Lung microvascular endothelial cell (primary cell): ENCODE measurements around the gene RRP1. TPM values are rescaled to one million over a fixed set of nuclear protein-coding genes. Genes with fewer than 3 reads are reported as not detected.

Experiments
- DNase-seq, 2 donors: peaks; one replicate each; pipeline versions ENCODE4 v3.0.0 to v3.0.0-alpha.2; 2010; ENCODE audit warnings: low read depth in 2 of 2
- total RNA-seq: library from RNA; depleted of rRNA; stranded (reverse); fragments of >200 nt; gene quantifications from 2 replicates; pipeline ENCODE4 v1.2.1, GENCODE V29; 2014

RRP1 gene
- total RNA-seq, 1 donor from 2014 or later = 13.9 TPM

DNA sequence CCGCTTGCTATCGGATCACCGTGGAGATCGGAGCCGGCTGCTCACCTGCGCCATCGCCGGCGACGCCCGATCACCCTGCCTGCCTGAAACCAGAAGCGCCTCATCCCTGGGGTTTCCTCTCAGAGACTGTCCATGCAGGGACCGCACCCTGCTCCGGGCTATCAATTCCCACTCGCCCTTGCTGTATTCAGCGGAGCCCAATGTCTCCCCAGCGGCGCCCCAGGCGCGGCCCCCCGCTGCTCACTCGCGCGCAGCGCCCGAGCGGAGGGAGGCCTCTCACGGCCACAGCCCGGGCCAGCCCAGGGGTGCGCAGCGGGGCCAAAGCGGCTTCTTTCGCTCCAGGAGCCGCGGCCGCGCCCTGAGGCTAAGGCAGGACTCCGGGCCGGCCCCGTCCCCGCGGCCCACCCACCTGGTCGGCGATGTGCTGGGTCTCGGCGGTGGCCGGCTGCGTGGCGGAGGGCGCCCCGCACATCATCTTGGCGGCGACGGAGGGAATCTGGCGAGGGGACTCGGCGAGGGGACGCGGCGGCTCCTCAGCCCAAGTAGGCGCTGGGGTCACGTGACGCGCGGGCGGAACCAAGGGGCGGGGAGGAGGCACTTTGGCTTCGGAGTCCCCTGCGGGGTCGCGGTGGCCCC lies 13.5 kb upstream of the RRP1 start, which contains the start of gene CSTB:
TSS of gene CSTB (minus strand) at position 514 of the 636 bp plus-strand sequence. CDS start at position 475, 39 bp downstream.
- DNase-seq = peak; percentile 73 to 75

DNA sequence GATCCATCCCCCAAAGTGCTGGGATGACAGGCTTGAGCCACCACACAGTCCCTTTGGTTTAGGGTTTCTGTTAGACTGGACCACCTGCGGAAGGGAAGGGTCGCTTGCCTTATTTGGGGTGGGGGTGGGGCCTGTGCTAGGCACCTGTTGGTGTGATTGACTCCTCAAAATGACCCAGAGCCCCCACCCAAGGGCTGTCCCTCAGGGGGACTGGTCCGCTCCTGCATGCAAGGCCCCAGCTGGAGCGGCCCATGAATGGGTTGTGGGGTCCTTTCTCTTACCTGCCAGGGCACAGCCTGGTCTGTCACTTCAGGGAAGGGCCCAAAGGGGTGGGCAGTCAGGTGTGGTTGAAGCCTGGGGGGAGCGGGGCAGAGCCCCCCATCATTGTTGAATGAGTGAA lies 11.4 kb upstream of the RRP1 start:
- DNase-seq = no peak

DNA sequence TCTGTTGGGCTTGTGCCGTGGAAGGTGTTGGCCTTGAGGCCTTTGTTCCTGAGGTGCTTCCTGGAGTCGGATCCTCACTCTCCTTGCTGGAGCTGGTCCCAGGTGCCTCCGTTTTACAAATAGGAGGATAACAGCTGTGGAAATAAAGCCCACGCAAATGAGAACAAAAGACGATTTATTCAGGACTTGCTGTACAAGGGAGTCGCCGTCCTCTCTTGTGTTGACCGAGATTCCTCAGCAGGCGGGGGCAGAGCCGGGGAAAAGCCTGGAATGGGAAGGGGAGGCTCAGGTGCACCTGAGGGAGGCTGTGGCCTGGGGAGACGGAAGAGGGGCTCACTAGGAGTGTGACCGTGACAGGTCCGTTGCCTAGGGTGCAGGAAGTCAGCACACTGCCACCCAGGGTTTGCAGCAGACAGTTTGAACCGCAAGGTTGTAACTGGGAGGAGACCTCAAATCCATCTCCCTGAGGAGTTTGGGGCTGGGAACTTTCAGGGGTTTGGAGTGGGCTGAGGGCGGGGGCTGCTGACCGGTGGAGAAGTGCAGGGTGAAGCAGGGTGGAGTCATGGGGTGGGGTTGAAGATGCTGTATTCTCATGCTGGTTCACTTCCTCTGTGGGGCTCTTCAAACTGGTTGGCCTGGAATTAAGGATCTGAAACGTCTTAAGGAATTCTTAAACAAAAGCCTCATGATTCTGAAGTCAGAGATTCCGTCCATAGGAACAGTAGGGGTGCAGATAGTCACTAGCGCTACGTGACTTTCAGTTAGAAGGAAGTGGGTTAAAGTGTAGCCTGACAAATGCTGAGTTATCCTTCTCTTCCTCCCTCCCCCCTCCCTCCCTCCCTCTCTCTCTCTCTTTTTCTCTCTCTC lies 10.7 kb upstream of the RRP1 start:
- no peak for DNase-seq

DNA sequence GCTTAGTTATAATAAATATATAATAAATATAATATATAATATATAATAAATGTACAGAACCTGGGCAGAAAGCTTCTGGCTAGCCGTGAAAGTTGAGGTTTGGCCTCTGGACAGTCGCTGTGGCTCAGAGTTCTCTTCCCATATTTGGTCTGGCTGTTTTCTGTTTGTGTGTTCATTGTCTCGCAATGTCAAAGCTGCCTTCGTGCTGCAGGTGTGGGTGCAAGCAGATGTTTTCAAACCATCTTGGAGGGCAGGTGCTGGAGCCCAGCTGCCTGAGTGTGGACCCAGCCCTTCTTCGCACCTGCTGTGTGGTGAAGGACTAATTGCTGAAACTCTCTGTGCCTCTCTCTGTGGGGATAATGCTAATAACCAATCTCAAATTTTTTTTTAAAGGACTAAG lies 9.7 kb upstream of the RRP1 start:
- DNase-seq = no peak

DNA sequence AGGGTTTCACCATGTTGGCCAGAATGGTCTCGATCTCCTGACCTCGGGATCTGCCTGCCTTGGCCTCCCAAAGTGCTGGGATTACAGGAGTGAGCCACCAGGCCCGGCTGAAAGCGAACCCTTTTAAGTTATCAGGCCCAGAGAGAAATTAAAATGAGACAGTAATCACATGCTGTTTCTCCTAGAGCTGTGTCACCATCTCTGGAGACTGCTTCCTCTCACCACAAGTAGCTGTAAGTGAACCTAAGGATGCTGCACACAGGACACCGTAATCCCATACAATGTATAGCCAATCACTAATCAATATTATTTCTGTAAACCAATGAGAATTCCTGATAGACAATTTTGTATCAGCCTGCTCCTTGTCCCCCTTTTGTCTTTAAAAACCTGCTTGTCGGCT lies 7.5 kb upstream of the RRP1 start:
- DNase-seq = no peak

DNA sequence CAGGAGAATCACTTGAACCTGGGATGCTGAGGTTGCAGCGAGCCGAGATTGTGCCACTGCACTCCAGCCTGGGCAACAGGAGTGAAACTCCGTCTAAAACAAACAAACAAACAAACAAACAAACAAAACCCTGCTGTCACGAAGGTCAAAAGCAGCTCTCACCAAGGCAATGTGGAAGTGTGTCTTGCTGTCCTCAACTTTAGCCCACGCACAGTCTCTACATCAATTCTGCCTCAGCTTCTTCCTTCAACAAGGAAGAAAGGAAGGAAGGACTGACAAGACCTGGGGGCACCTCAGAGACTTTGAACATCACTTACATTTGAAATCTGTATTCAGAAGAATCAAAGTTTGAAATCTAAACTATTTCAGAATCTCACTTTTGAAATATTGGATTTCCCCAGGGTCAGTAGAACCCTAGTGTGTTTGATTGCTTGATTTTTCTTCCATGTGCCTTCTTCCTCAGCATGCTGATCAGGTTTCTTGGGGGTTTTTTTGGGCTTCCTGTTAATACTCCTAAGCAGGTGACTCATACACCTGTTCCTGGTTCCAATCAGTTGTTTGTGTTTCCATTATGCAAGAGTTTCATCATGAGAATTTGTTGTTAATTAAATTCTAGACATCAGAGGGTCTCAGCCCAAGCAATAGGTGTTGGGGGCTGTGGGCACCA lies 6.8 kb upstream of the RRP1 start:
- DNase-seq = no peak

DNA sequence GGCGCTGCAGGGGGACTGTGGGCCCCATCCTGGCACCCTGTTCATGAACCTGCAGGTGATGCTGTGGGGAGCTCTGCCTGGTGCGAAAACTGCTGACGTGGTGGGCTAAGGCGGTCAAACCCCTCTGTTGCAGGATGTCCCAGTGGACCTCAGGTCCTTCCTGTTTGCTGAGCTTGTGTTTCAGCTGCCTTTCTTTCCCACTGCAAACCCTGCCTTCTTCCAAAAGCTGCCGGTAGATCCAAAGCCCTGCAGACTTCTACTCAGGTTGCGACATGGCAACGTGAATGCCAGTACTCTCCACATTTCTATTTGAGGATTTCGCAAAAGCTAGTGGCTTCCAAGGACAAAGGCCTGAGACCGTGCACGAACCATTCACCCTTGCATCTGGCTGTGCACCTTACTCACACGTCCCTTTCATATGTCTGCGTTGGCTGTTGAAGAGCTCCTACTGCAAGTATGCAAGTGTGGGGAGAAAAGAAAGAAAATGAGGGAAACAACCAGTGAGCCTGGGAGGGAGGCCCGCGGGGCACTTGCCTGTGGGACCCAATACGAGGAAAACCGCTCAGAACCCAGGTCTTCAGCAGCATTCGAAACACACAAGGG lies 6.2 kb upstream of the RRP1 start:
- no peak for DNase-seq

DNA sequence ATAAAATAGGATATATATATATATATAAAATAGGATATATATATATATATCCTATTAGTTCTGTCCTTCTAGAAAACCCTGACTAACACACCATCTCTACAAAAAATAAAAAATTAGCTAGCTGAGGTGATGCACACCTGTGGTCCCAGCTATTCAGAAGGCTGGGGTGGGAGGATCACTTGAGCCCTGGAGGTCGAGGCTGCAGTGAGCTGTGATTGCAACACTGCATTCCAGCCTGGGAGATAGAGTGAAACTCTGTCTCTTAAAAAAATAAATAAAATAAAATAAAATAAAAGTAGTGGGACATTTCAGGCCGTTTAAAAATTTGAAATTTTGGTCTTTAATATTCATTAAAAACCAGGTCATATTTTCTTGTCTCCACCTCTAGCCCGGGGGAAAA lies 4.2 kb upstream of the RRP1 start:
- no peak for DNase-seq

DNA sequence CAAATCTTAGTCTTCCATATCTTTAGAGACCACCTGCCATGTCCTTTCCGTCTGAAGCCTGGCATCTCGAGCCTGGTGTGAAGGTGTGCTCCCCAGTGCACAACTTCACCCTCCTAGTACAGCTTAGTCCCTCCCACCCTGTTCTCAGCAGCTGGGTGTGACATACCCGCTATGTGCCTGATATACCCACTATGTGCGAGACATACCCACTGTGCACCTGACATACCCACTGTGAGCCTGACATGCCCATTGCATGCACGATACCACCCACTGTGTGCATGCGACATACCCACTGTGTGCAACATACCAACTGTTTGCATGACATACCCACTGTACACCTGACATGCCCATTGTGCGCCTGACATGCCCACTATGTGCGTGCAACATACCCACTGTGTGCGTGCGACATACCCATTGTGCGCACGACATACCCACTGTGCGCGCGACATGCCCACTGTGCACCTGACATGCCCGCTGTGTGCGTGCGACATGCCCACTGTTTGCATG lies 3.0 kb upstream of the RRP1 start:
- no peak for DNase-seq

DNA sequence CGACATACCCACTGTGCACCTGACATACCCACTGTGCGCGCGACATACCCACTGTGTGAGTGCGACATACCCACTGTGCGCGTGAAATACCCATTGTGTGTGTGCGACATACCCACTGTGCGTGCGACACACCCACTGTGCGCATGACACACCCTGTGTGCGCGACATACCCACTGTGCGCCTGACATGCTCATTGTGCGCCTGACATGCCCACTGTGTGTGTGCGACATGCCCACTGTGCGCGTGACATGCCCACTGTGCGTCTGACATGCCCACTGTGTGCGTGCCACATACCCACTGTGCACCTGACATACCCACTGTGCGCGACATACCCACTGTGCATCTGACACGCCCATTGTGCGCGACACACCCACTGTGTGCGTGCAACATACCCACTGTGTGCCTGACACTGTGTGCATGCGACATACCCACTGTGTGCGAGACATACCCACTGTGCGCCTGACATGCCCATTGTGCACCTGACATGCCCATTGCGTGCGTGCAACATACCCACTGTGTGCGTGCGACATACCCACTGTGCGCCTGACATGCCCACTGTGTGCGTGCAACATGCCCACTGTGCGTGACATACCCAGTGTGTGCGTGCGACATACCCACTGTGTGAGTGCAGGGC lies 2.5 kb upstream of the RRP1 start:
- no peak for DNase-seq

DNA sequence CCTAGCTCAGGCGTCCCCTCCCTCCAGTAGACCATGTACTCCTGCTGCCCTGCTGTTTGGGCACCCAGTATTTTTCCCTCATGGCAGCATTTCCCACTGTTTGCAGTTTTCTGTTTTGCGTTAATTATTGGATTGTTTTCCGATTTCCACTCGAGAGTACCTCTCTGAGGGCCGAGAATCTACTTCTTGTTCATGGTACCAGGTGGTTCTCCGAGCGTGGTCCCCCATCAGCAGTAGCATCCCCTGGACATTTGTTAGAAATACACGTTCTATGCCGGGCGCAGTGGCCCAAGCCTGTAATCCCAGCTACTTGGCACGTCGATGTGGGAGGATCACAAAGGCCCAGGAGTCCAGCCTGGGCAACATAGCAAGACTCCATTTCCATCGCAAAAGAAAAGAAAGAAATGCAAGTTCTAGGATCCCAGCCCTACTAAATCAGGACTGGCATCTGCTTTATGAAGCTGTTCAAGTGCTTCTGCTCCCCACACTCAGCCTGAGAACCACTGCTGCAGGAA lies 690 bp downstream of the RRP1 start:
- DNase-seq = peak in 1 of 2 donors; percentile 23

DNA sequence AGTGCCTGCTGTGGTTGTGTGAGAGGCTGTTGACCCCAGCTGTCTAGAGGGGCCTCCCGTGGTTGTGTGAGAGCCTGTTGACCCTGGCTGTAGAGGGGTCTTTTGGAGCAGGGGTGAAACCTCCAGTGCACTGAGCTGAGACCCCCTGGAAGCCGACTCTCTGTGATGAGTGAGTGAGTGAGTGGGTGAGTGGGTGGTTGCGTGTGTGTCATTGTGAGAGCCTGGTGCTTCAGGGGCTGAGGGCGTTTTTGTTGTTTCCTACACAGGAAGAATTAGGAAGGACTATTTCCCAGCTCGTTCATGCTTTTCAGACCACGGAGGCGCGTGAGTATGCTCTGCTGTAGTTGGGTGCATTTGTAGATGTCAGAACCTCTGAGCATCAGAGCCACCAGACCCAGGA lies 3.0 kb downstream of the RRP1 start:
- no peak for DNase-seq

DNA sequence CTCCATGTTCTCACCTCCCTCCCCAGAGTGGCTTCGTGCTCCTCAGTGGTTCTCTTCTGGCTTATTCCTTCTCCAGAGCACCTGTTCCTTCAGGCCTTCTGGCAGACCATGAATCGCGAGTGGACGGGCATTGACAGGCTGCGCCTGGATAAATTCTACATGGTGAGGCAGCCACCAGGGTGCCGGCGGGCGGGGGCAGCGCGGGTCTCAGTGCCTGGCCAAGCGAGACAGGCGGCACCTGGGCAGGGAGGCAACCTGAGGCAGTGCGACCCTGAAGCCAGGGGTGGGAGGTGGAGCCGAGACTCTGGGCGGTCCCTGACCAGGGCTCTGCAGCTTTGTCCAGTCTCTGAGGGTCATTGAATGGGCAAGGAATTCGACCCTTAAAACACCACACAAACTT lies 3.9 kb downstream of the RRP1 start:
- DNase-seq = no peak

DNA sequence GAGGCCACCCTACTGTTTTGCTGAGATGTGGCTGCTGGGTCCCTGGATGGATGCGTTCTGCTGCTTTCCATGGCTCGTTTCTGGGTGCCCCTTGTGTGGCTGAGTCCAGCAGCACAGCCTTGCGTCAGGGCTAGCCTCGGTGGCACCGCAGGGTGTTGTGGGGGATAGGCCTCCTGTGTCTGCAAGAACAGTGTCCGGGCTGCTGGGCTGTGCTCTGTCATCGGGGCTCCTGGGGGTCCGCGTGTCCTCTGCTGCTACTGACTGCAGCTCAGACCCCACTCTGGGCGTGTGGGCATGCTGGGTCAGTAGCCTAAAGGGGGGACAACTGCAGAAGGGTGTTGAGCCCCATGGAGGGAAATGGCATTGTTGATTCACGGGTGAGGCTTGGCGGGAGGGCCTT lies 4.9 kb downstream of the RRP1 start:
- DNase-seq = no peak

DNA sequence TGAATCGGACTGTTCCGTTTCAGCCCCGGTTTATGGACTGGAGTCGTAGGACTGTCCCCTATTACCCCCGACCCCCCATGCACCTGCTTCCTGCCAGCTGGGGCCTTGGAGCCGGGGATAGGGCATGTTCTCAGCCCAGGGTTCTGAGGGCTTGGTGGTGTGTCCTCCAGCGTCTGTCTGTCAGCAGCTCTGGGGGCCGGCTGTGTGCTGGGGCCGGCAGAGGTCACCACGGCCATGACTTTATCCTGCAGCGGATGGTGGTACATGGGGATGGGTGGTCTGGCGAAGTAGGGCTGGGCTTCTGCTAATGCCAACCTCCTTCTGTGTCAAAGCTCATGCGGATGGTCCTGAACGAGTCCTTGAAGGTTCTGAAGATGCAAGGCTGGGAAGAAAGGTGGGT lies 5.5 kb downstream of the RRP1 start:
- no peak for DNase-seq

DNA sequence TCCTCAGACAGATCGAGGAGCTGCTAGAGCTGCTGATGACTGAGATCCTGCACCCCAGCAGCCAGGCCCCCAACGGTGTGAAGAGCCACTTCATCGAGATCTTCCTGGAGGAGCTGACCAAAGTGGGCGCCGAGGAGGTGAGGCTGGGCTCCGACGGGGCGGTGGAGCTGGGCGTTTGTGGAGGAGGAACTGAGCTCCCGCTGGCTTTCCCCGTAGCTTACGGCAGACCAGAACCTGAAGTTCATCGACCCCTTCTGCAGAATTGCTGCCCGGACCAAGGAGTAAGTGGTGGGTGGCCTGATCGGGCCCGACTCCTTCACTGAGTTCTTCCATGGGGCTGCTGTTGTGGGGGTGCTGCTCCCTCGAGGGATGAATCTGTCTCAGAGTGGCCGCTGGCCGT lies 8.0 kb downstream of the RRP1 start:
- DNase-seq = no peak

DNA sequence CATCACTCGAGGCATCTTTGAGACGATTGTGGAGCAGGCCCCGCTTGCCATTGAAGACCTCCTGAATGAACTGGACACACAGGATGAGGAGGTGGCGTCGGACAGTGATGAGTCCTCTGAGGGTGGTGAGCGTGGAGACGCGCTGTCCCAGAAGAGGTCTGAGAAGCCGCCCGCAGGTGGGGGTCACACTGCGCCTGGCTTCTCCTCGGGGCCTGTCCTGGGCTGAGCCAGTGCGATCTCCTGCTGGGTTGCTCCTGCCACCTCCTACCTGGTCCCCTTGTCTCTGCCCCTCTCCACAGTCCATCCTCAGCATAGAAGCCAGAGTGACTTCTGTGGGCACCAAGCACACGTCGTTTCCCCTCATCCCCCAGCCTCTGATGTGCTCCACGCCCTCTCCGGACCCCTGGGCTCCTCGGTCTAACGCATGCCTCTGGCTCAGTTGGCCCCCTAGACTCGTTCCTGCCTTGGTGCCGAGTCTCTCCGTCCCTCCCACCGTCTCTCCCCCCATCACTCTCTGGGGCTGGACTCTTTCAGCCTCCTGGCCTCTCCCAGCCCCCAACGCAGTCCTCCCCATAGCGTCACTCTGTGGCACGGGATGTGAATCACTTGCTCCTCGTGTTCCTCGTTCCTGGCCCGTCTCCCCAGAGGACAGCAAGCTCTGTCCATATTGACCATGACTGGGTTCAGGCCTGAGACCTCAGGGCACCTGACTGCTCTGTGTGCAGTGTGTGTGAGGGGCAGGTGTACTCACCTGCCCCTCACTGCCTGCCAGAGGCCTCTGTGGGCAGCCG lies 8.7 kb downstream of the RRP1 start:
- peak in 1 of 2 donors; percentile 51 for DNase-seq

DNA sequence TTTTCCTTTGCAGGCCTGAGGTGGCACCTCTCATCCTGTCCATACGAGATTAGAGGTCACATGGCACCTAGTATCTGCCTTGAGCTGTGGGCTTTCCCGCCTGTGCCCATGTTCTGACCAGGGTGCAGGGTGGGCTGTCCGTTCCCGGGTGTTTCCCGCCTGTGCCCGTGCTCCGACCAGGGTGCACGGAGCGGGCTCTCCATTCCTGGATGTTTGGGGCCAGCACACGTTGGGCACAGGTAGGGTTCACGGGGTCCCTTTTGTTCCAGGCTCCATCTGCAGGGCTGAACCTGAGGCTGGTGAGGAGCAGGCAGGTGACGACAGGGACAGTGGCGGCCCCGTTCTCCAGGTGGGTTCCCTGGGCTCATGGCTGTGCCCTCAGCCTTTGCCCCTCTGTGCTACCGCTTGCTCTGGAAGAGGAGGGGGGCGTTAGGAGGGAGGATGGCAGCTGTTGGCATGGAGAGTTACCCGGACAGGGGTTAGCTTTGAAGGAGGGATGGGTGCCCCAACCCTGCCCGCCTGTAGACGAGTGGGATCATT lies 10.0 kb downstream of the RRP1 start:
- no peak for DNase-seq

DNA sequence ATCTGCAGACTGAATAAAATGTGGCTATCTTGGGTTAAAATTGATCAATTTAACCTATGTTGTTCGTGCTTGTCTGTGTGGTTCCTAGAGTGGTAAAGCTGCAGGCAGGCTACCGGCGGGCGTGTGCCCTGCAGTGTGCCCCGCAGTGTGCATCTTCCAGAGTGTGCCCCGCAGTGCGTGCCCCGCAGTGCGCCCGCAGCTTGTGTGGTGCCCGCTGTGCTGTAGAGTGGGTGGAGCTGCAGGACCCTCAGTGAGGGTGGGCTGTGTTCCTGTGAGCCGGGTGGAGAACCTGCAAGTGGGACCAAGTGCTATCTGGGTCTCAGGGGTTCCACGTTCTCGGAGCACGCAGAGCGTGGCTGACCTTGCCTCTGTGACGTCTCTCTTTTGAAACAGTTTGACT lies 10.7 kb downstream of the RRP1 start:
- no peak for DNase-seq

DNA sequence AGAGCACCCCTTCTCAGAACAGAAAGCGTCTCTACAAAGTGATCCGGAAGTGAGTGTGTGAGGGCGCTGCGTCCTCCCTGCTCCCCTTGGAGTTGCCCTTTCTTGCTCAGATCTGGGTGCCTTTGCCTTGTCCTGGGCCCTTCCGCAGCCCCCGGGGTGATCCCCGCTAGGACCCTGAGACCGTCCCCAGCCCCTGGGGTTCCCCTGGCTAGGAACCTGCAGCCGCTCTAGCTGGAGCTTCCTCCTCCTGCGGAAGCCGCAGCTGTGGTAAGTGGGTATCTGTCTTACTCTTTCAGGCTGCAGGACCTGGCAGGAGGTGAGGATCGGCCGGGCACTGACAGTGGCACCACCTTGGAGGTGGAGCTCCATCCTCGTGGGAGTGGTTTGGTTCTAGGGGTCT lies 11.2 kb downstream of the RRP1 start:
- DNase-seq = no peak
